HFFc6 (cell line): ENCODE measurements around the gene SV2C. TPM values are rescaled to one million over a fixed set of nuclear protein-coding genes. Genes with fewer than 3 reads are reported as not detected.

Experiments used
- DNase-seq: peaks from one replicate; pipeline ENCODE4 v3.0.0-alpha.2; 2018
- H3K27ac Mint-ChIP-seq: 2 replicates; pipeline ENCODE4 v1.8.0; 2020; ENCODE audit warnings: mild to moderate bottlenecking, mixed read lengths
- H3K27me3 Mint-ChIP-seq: 2 replicates; pipeline ENCODE4 v1.8.0; 2021; ENCODE audit warnings: mild to moderate bottlenecking, moderate library complexity, mixed read lengths; ENCODE audit not compliant: insufficient read depth
- H3K36me3 Mint-ChIP-seq: 2 replicates; pipeline ENCODE4 v1.8.0; 2021; ENCODE audit warnings: low read depth, mixed read lengths
- H3K4me1 Mint-ChIP-seq: 2 replicates; pipeline ENCODE4 v1.8.0; 2020; ENCODE audit warnings: low read depth, mixed read lengths
- H3K4me3 Mint-ChIP-seq: 2 replicates; pipeline ENCODE4 v1.8.0; 2020; ENCODE audit warnings: mild to moderate bottlenecking, moderate library complexity, mixed read lengths
- H3K9me3 Mint-ChIP-seq: 2 replicates; pipeline ENCODE4 v1.8.0; 2020; ENCODE audit warnings: mild to moderate bottlenecking, mixed read lengths
- total RNA-seq, 6 experiments: library from RNA; stranded (reverse); fragmentation: NEBNext Ultra II Directional; extraction: Animal tissue kit (Norgen Biotek cat#: 25700); gene quantifications; 2 replicates in 1 of 6; 3 replicates in 5 of 6; pipeline ENCODE4 v1.2.3, GENCODE V29; 2021
- TF ChIP-seq, protein P1 (sequence below): fragments of 200-600 bp; sonication (generic); IDR thresholded peaks from 2 replicates; pipeline ENCODE4 v1.5.0; 2021; ENCODE audit warnings: antibody characterized with exemption, mild to moderate bottlenecking

SV2C gene
- total RNA-seq, 6 experiments from 2014 or later: not detected

- H3K36me3 Mint-ChIP-seq: no peaks in the 10 kb centered on the region
- peak; percentile 61 for DNase-seq
- H3K9me3 Mint-ChIP-seq: no peaks in the 10 kb centered on the region
- peaks cover 29% of the 10 kb centered on the region for H3K4me1 Mint-ChIP-seq
- no peak overlapping the region for H3K4me3 Mint-ChIP-seq
- TF ChIP-seq, protein P1, sequence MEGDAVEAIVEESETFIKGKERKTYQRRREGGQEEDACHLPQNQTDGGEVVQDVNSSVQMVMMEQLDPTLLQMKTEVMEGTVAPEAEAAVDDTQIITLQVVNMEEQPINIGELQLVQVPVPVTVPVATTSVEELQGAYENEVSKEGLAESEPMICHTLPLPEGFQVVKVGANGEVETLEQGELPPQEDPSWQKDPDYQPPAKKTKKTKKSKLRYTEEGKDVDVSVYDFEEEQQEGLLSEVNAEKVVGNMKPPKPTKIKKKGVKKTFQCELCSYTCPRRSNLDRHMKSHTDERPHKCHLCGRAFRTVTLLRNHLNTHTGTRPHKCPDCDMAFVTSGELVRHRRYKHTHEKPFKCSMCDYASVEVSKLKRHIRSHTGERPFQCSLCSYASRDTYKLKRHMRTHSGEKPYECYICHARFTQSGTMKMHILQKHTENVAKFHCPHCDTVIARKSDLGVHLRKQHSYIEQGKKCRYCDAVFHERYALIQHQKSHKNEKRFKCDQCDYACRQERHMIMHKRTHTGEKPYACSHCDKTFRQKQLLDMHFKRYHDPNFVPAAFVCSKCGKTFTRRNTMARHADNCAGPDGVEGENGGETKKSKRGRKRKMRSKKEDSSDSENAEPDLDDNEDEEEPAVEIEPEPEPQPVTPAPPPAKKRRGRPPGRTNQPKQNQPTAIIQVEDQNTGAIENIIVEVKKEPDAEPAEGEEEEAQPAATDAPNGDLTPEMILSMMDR: no peak
- peak overlapping the region; percentile 54 for H3K27ac Mint-ChIP-seq
- peaks cover 15% of the 10 kb centered on the region for H3K27me3 Mint-ChIP-seq
Measured at GRCh38 chr5:76376148-76376865, 293.1 kb downstream of the SV2C start.

GRCh38 chr5:76376866-76377230 is 293.7 kb downstream of the SV2C start:
- Mint-ChIP-seq H3K4me3 (no peak overlapping the region), H3K9me3 (no peaks in the 10 kb centered on the region), H3K36me3 (no peaks in the 10 kb centered on the region), H3K27ac (peak overlapping the region; percentile 54; the same call in 1 of the 2 replicates), H3K27me3 (peaks cover 15% of the 10 kb centered on the region), H3K4me1 (peaks cover 24% of the 10 kb centered on the region)
- DNase-seq: no peak
- TF ChIP-seq, protein P1: no peak

DNA sequence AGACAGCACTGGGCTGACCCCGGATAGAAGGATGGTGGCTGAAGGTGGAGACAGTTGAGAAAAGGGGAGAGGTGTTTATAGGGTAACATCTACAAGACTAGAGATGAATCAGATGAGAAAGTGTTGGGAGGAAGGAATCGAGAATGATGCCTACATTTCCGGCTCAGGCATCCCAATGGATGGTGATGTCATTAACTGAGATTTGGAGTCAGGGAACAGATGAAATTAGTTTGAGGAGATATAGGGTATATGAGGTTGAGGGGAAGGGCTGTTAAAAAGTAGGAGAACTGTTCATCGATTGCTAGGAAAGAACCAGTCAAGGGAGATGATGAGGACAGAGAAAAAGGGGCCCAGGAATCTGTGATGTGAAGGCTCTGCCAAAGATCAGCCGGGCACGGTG is 295.2 kb downstream of the SV2C start:
- Mint-ChIP-seq H3K4me3 (no peak overlapping the region), H3K36me3 (no peaks in the 10 kb centered on the region), H3K27ac (no peak overlapping the region), H3K27me3 (peaks cover 24% of the 10 kb centered on the region), H3K9me3 (no peaks in the 10 kb centered on the region), H3K4me1 (peaks cover 11% of the 10 kb centered on the region)
- TF ChIP-seq, protein P1: no peak
- DNase-seq: no peak

DNA sequence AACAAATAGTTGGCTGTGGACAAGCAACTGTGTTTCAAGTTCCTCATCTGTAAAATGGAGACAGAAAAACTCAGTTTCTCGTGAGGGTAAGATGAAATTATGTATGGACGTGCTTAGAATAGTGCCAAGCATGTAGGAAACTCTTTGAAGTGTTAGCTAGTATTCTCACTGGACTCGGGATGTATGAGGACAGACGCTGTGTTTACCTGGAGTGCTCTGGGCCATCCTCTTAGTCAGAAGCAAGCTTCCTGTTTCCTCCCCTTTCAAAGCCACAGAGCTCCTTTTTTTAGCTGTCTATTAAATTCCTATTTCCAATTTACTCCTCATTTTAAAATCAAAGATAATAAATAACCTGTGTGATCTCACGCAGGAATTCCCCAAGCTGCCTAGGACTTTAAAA is 296.1 kb downstream of the SV2C start:
- Mint-ChIP-seq H3K9me3 (no peaks in the 10 kb centered on the region), H3K4me1 (peaks cover 11% of the 10 kb centered on the region), H3K36me3 (no peaks in the 10 kb centered on the region), H3K27me3 (peaks cover 26% of the 10 kb centered on the region), H3K27ac (no peak overlapping the region), H3K4me3 (no peak overlapping the region)
- TF ChIP-seq, protein P1: no peak
- DNase-seq: no peak

DNA sequence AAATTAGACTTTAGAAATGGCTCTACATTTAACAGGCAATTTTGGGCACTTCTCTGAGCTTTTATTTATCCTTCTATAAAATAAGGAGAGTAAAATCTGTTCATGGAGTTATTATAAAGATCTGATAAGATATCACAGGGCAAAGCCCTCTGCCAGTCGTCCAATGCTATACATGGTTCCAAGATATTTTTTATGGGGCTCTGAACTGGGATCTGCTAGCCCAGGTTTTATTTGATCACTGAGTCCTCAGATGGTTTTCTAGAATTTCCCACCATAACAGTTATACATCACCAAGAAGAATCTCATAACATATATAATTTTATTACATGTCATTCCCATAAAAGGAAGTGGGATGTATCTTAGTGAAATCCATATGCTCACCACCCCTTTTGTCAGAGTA is 296.7 kb downstream of the SV2C start:
- Mint-ChIP-seq H3K4me3 (no peak overlapping the region), H3K27ac (no peak overlapping the region), H3K36me3 (no peaks in the 10 kb centered on the region), H3K4me1 (peaks cover 11% of the 10 kb centered on the region), H3K9me3 (no peaks in the 10 kb centered on the region), H3K27me3 (peaks cover 26% of the 10 kb centered on the region)
- DNase-seq: no peak
- TF ChIP-seq, protein P1: no peak
